EL (cell line): ENCODE measurements around the gene SPEF2.
"Not testable (repeated sequence)": the region's sequence is repeated elsewhere in the genome, so short reads cannot be mapped to it uniquely, and the experiment has no call there.

Experiments used
- DNase-seq: peaks from one replicate; pipeline ENCODE4 v3.0.0-alpha.2; 2016

Gene SPEF2

GRCh38 chr5:35660451-35660850, 42.8 kb downstream of the SPEF2 start:
- no peak for DNase-seq

GRCh38 chr5:35664584-35664983, 46.9 kb downstream of the SPEF2 start:
- DNase-seq: no peak

GRCh38 chr5:35665096-35665495, 47.4 kb downstream of the SPEF2 start:
- no peak for DNase-seq

- DNase-seq: no peak
These were observed 50.7 kb downstream of the SPEF2 start for GRCh38 chr5:35668319-35668718.

GRCh38 chr5:35668794-35669193, 51.1 kb downstream of the SPEF2 start:
- DNase-seq: no peak

- no peak for DNase-seq
These were observed 54.1 kb downstream of the SPEF2 start for GRCh38 chr5:35671541-35672295.

- not testable (repeated sequence) for DNase-seq
These were observed 54.6 kb downstream of the SPEF2 start for GRCh38 chr5:35672296-35672655.

- no peak for DNase-seq
These were observed 55.3 kb downstream of the SPEF2 start for GRCh38 chr5:35672995-35673394.

GRCh38 chr5:35674049-35674448, 56.4 kb downstream of the SPEF2 start:
- DNase-seq: no peak

- DNase-seq: no peak
These were observed 57.7 kb downstream of the SPEF2 start for GRCh38 chr5:35675392-35675791.

GRCh38 chr5:35677878-35678277, 60.2 kb downstream of the SPEF2 start:
- no peak for DNase-seq

- no peak for DNase-seq
These were observed 61.0 kb downstream of the SPEF2 start for GRCh38 chr5:35678661-35679060.

GRCh38 chr5:35679357-35679756, 61.7 kb downstream of the SPEF2 start:
- DNase-seq: no peak

- DNase-seq: no peak
These were observed 64.2 kb downstream of the SPEF2 start for GRCh38 chr5:35681911-35682310.

GRCh38 chr5:35683466-35683865, 65.8 kb downstream of the SPEF2 start:
- no peak for DNase-seq

- DNase-seq: no peak
These were observed 67.5 kb downstream of the SPEF2 start for GRCh38 chr5:35685161-35685560.

GRCh38 chr5:35687961-35688360, 70.3 kb downstream of the SPEF2 start:
- no peak for DNase-seq

- no peak for DNase-seq
These were observed 76.8 kb downstream of the SPEF2 start for GRCh38 chr5:35694481-35694880.

GRCh38 chr5:35698047-35698808, 80.6 kb downstream of the SPEF2 start:
- no peak for DNase-seq

GRCh38 chr5:35707659-35708058, 90.0 kb downstream of the SPEF2 start:
- DNase-seq: no peak

- DNase-seq: no peak
These were observed 92.0 kb downstream of the SPEF2 start for GRCh38 chr5:35709688-35710087.

- no peak for DNase-seq
These were observed 100.1 kb downstream of the SPEF2 start for GRCh38 chr5:35717718-35718117.

- no peak for DNase-seq
These were observed 118.1 kb downstream of the SPEF2 start for GRCh38 chr5:35735718-35736117.

GRCh38 chr5:35736280-35736679, 118.6 kb downstream of the SPEF2 start:
- peak; percentile 12 for DNase-seq
